ENCODE results near the gene DNAH1. TPM values are rescaled to one million over a fixed set of nuclear protein-coding genes. Genes with fewer than 3 reads are reported as not detected.

The DNAH1 gene
- total and polyA plus RNA-seq, 2 of the 13 experiments (the other 11 are each of a cell fraction or from before 2014, with no cell fraction given), result 0.64 to 3.5 TPM

GRCh38 chr3:52278510-52279069, 37.5 kb upstream of the DNAH1 start, which contains the start of gene WDR82 (continued):
- no peak for TF ChIP-seq RORA (CRISPR knock-in tag; IDR thresholded peaks at IDR 0.05)
- peak; percentile 41; the same call in 1 of the 2 replicates for TF ChIP-seq KDM3A (CRISPR knock-in tag; IDR thresholded peaks at IDR 0.05; ENCODE audit: low read depth)
- no peak; the same call in 1 of the 2 replicates for TF ChIP-seq CREM (IDR thresholded peaks at IDR 0.05)
- no peak for TF ChIP-seq CREM (CRISPR knock-in tag; IDR thresholded peaks at IDR 0.05)
- no peak for TF ChIP-seq ZNF652 (CRISPR knock-in tag; IDR thresholded peaks at IDR 0.05; ENCODE audit: borderline replicate concordance, low read depth)
- no peak for TF ChIP-seq ZNF597 (CRISPR knock-in tag; IDR thresholded peaks at IDR 0.05)
- TF ChIP-seq ZNF441 (CRISPR knock-in tag; IDR thresholded peaks at IDR 0.05; ENCODE audit: borderline replicate concordance), result peak; percentile 54; the same call in 1 of the 2 replicates
- TF ChIP-seq, protein P1, sequence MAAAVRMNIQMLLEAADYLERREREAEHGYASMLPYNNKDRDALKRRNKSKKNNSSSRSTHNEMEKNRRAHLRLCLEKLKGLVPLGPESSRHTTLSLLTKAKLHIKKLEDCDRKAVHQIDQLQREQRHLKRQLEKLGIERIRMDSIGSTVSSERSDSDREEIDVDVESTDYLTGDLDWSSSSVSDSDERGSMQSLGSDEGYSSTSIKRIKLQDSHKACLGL (CRISPR knock-in tag; IDR thresholded peaks at IDR 0.05), result no peak
- peak; percentile 69; the same call in 1 of the 2 replicates for TF ChIP-seq MTF1 (CRISPR knock-in tag; IDR thresholded peaks at IDR 0.05)
- no peak; the same call in 1 of the 2 replicates for TF ChIP-seq NR2C2 (CRISPR knock-in tag; IDR thresholded peaks at IDR 0.05; ENCODE audit: borderline replicate concordance)
- no peak for TF ChIP-seq NCOA1 (CRISPR knock-in tag; IDR thresholded peaks at IDR 0.05)
- no peak for TF ChIP-seq ZNF776 (CRISPR knock-in tag; IDR thresholded peaks at IDR 0.05)
- no peak for TF ChIP-seq ZKSCAN5 (CRISPR knock-in tag; IDR thresholded peaks at IDR 0.05)
- TF ChIP-seq MTF2 (CRISPR knock-in tag; IDR thresholded peaks at IDR 0.05; ENCODE audit: borderline replicate concordance), result 0 out of 2 replicates have a peak, but pooled peaks have one; percentile 31
- TF ChIP-seq, protein P2, sequence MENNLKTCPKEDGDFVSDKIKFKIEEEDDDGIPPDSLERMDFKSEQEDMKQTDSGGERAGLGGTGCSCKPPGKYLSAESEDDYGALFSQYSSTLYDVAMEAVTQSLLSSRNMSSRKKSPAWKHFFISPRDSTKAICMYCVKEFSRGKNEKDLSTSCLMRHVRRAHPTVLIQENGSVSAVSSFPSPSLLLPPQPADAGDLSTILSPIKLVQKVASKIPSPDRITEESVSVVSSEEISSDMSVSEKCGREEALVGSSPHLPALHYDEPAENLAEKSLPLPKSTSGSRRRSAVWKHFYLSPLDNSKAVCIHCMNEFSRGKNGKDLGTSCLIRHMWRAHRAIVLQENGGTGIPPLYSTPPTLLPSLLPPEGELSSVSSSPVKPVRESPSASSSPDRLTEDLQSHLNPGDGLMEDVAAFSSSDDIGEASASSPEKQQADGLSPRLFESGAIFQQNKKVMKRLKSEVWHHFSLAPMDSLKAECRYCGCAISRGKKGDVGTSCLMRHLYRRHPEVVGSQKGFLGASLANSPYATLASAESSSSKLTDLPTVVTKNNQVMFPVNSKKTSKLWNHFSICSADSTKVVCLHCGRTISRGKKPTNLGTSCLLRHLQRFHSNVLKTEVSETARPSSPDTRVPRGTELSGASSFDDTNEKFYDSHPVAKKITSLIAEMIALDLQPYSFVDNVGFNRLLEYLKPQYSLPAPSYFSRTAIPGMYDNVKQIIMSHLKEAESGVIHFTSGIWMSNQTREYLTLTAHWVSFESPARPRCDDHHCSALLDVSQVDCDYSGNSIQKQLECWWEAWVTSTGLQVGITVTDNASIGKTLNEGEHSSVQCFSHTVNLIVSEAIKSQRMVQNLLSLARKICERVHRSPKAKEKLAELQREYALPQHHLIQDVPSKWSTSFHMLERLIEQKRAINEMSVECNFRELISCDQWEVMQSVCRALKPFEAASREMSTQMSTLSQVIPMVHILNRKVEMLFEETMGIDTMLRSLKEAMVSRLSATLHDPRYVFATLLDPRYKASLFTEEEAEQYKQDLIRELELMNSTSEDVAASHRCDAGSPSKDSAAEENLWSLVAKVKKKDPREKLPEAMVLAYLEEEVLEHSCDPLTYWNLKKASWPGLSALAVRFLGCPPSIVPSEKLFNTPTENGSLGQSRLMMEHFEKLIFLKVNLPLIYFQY (CRISPR knock-in tag; IDR thresholded peaks at IDR 0.05; ENCODE audit: borderline replicate concordance), result no peak; the same call in 1 of the 2 replicates
- TF ChIP-seq ZNF713 (CRISPR knock-in tag; IDR thresholded peaks at IDR 0.05), result no peak
- TF ChIP-seq ZBTB44 (CRISPR knock-in tag; IDR thresholded peaks at IDR 0.05), result no peak; the same call in 1 of the 2 replicates
- TF ChIP-seq, protein P3, sequence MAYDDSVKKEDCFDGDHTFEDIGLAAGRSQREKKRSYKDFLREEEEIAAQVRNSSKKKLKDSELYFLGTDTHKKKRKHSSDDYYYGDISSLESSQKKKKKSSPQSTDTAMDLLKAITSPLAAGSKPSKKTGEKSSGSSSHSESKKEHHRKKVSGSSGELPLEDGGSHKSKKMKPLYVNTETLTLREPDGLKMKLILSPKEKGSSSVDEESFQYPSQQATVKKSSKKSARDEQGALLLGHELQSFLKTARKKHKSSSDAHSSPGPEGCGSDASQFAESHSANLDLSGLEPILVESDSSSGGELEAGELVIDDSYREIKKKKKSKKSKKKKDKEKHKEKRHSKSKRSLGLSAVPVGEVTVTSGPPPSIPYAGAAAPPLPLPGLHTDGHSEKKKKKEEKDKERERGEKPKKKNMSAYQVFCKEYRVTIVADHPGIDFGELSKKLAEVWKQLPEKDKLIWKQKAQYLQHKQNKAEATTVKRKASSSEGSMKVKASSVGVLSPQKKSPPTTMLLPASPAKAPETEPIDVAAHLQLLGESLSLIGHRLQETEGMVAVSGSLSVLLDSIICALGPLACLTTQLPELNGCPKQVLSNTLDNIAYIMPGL (CRISPR knock-in tag; IDR thresholded peaks at IDR 0.05; ENCODE audit: borderline replicate concordance in 1 of 2, low read depth in 1 of 2), result peak in 1 of 2 experiments; percentile 59; a peak in 2 of 4 replicates
- TF ChIP-seq ZNF619 (CRISPR knock-in tag; IDR thresholded peaks at IDR 0.05), result no peak
